ENCODE measurements around the gene KRTAP4-16. TPM values are rescaled to one million over a fixed set of nuclear protein-coding genes. Genes with fewer than 3 reads are reported as not detected.
"Not testable (repeated sequence)": the region's sequence is repeated elsewhere in the genome, so short reads cannot be mapped to it uniquely, and the experiment has no call there.

The KRTAP4-16 gene
- total RNA-seq, 2 experiments from 2014 or later = not detected

DNA sequence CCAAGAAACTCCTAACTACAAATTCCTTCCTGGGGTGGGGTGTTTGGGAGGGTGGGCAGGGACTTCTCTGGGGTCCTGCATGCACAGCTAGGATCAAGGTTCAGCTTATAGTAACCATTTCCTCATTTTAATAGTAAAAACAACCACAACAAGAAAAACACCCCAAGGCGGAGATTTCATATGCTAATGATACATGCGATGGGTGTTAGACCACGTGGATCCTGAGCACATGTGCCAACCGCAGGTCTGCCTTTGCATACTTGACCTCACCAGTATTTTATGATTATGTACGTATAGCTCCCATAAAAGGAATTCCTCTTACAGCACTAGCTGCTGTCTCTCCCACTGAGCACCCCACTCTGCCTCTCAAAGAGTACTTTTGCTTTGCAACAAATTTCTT lies 14.3 kb upstream of the KRTAP4-16 start:
- peaks cover 4% of the 10 kb centered on the region for H3K27me3 Mint-ChIP-seq
- POLR2A ChIA-PET = no interaction called here
- H3K27ac Mint-ChIP-seq = no peak overlapping the region

DNA sequence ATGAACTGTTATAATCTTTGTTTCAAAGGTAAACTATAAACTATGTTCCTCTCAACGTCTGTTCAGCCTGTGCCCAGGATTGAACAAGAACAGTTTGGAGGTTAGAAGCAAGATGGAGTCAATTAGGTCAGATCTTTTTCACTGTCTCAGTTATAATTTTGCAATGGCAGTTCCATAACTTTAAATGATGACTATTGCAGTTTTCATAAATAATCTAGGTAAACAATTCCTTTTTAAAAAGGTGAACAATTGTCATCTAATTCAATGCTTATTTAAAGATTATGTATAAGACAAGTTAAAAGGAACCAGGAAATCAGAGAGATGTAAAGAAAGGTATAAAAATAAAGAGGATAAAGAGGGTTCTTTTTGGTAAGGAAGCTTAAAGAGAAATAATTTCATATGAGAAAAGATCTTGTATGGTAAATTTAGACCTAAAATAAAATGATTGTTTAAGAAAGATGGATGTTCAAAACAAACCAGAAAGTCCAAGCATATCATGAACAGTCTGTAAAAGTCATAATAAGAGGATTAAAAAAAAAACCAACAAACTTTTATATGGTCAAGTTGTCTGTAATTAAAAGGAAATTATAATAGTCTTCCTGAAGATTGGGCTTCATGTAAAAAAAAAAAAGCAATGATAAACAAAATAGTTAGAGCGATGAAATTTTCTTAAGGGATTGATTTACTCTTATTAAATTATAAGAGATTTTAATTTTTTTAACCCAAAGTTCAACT lies 9.3 kb upstream of the KRTAP4-16 start:
- no peak overlapping the region for H3K27ac Mint-ChIP-seq
- H3K36me3 Mint-ChIP-seq = peaks cover 2% of the 10 kb centered on the region
- H3K4me1 Mint-ChIP-seq (ENCODE audit: low read depth) = peaks cover 2% of the 10 kb centered on the region
- POLR2A ChIA-PET = no interaction called here
- peaks cover 7% of the 10 kb centered on the region for H3K27me3 Mint-ChIP-seq
- intact Hi-C loops (cut with micrococcal nuclease) = no loop called here
- H3K9me3 Mint-ChIP-seq = peaks cover 8% of the 10 kb centered on the region
- CTCF ChIA-PET = no interaction called here
- H3K4me3 Mint-ChIP-seq = no peak overlapping the region
- DNase-seq = no peak

More for the DNA sequence above, 14.3 kb upstream of the KRTAP4-16 start:
- Mint-ChIP-seq H3K4me1 (ENCODE audit: low read depth) (peaks cover 12% of the 10 kb centered on the region), H3K4me3 (no peak overlapping the region), H3K9me3 (peaks cover 4% of the 10 kb centered on the region), H3K36me3 (peaks cover 2% of the 10 kb centered on the region)
- intact Hi-C loops (cut with micrococcal nuclease) = no loop called here
- CTCF ChIA-PET = no interaction called here
- DNase-seq = no peak

DNA sequence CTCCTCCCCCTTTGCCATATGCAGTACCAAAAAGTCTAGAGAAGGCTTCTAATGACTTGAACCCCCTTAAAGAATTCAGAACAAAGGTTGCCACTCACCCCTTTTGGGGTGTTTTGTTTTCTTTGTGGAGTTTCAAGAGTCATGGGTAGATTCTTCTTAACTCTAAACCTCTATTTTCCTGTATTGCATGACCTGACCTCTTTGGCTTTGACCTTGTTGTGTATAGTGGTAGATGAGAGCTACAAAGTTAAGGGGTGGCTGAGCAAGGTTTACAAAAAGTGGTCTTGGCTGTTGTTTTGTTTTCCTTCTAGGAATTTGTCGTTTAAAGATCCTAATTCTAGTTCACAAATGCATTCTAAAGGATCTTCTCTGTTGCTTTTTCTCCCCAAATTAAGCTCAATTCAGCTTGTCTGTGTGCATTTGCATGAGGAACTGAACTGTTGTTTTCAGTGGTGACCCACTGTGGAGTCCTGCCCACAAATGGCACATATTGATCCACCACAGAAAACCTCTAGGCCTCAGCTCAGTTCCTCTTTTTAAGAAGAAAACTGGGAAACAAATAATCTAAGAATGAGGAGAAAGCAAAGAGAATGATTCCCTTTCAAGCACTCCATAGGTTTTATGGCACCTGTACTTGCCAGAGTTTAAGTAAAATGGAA lies 6.8 kb upstream of the KRTAP4-16 start:
- H3K27ac Mint-ChIP-seq; H3K36me3 Mint-ChIP-seq; intact Hi-C loops (cut with micrococcal nuclease); H3K4me1 Mint-ChIP-seq (ENCODE audit: low read depth); DNase-seq; H3K4me3 Mint-ChIP-seq; H3K9me3 Mint-ChIP-seq; CTCF ChIA-PET; POLR2A ChIA-PET: not testable (repeated sequence)
- H3K27me3 Mint-ChIP-seq = peaks cover 14% of the 10 kb centered on the region

GRCh38 chr17:41107941-41108450 lies 6.0 kb upstream of the KRTAP4-16 start:
- Mint-ChIP-seq H3K27me3 (peaks cover 14% of the 10 kb centered on the region), H3K9me3 (peaks cover 6% of the 10 kb centered on the region), H3K27ac (no peak overlapping the region), H3K36me3 (no peaks in the 10 kb centered on the region), H3K4me1 (ENCODE audit: low read depth) (peaks cover 2% of the 10 kb centered on the region), H3K4me3 (no peak overlapping the region)
- CTCF ChIA-PET = no interaction called here
- POLR2A ChIA-PET = no interaction called here
- no peak for DNase-seq
- intact Hi-C loops (cut with micrococcal nuclease) = no loop called here

DNA sequence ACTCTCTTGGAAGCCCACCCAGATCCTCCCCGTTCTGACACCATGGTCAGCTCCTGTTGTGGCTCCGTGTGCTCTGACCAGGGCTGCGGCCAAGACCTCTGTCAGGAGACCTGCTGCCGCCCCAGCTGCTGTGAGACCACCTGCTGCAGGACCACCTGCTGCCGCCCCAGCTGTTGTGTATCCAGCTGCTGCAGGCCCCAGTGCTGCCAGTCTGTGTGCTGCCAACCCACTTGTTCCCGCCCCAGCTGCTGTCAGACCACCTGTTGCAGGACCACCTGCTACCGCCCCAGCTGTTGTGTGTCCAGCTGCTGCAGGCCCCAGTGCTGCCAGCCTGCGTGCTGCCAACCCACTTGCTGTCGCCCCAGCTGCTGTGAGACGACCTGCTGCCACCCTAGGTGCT lies 3.3 kb upstream of the KRTAP4-16 start, which contains the start of gene KRTAP4-9:
Gene KRTAP4-9 (plus strand): TSS at position 43 of the 400 bp plus-strand sequence. CDS start 0 bp downstream, at position 43.
- H3K36me3 Mint-ChIP-seq; intact Hi-C loops (cut with micrococcal nuclease); H3K27ac Mint-ChIP-seq; H3K4me1 Mint-ChIP-seq (ENCODE audit: low read depth); H3K9me3 Mint-ChIP-seq; POLR2A ChIA-PET; H3K4me3 Mint-ChIP-seq; CTCF ChIA-PET; DNase-seq: not testable (repeated sequence)
- H3K27me3 Mint-ChIP-seq = peaks cover 14% of the 10 kb centered on the region

GRCh38 chr17:41104386-41105038 lies 2.5 kb upstream of the KRTAP4-16 start:
- H3K4me3 Mint-ChIP-seq; DNase-seq; POLR2A ChIA-PET; H3K9me3 Mint-ChIP-seq; CTCF ChIA-PET; H3K27ac Mint-ChIP-seq; H3K36me3 Mint-ChIP-seq; intact Hi-C loops (cut with micrococcal nuclease); H3K4me1 Mint-ChIP-seq (ENCODE audit: low read depth): not testable (repeated sequence)
- H3K27me3 Mint-ChIP-seq = peaks cover 15% of the 10 kb centered on the region

DNA sequence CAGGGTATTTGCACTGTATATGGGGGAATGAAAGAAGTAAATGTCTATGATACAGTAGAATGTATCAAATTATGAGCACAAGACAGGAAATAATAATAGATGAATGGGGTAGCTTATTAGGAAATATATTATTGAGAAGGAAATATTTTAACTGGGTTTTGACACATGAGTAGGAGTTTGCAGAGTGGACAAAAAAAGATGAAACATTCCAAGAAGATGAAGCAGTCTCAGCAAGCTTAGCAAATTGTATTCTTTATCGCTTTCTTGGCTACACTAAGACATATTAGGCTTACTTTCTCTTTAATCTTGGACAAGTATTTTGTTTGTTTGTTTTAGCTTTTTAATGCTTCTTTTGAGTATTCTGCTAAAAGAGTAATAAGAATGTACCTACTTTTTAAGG lies 1.9 kb upstream of the KRTAP4-16 start:
- no peak for DNase-seq
- ChIA-PET CTCF (no interaction called here), POLR2A (no interaction called here)
- intact Hi-C loops (cut with micrococcal nuclease) = no loop called here
- H3K27me3 Mint-ChIP-seq = peaks cover 15% of the 10 kb centered on the region
- no peak overlapping the region for H3K27ac Mint-ChIP-seq
- peaks cover 6% of the 10 kb centered on the region for H3K4me1 Mint-ChIP-seq (ENCODE audit: low read depth)
- no peaks in the 10 kb centered on the region for H3K36me3 Mint-ChIP-seq
- H3K4me3 Mint-ChIP-seq = no peak overlapping the region
- H3K9me3 Mint-ChIP-seq = no peaks in the 10 kb centered on the region

DNA sequence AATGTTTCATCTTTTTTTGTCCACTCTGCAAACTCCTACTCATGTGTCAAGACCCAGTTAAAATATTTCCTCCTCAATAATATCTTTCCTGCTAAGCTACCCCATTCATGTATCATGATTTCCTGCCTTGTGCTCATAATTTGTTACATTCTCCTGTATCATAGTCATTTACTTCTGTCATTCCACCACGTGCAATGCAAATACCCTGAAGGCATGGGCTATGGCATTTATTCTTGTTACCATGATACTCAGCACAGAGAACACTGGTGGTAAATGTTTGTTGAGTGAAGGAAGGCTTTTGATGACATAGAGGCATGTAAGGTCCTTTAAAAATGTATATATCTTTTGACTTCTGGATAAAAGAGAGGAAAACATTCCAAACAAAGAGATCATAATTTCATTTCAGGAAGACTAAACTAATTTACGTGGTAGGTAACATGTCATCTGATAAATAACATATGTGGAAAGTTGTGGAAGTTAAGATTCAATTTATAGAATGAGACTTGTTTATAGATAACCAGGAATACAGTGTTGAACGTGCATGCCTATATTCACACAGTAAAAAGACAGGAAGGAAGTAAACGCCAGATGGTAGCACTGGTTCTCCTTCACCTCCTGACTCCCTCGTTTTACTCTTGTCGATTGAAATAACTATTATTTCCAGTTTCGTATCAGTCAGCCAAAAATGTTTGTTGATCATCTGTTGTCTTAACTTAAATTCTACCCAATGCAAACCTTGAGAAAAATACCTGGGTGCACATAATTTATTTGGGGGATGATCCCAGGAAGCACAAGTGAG lies 2.1 kb downstream of the KRTAP4-16 start:
- POLR2A ChIA-PET; CTCF ChIA-PET; intact Hi-C loops (cut with micrococcal nuclease); H3K4me1 Mint-ChIP-seq (ENCODE audit: low read depth); DNase-seq; H3K4me3 Mint-ChIP-seq; H3K36me3 Mint-ChIP-seq; H3K27ac Mint-ChIP-seq; H3K27me3 Mint-ChIP-seq; H3K9me3 Mint-ChIP-seq: not testable (repeated sequence)

- Mint-ChIP-seq H3K9me3 (no peaks in the 10 kb centered on the region), H3K27ac (no peak overlapping the region), H3K36me3 (no peaks in the 10 kb centered on the region), H3K4me3 (no peak overlapping the region), H3K27me3 (peaks cover 7% of the 10 kb centered on the region), H3K4me1 (ENCODE audit: low read depth) (peaks cover 4% of the 10 kb centered on the region)
- intact Hi-C loops (cut with micrococcal nuclease) = no loop called here
- no peak for DNase-seq
- CTCF ChIA-PET = interaction anchor here (0.6 kb wide), 1 partner anchor 224 kb away, joined by 3 read pairs; no protein-coding TSS in a partner anchor
- POLR2A ChIA-PET = no interaction called here
These were observed 3.5 kb downstream of the KRTAP4-16 start for GRCh38 chr17:41098481-41098880.

DNA sequence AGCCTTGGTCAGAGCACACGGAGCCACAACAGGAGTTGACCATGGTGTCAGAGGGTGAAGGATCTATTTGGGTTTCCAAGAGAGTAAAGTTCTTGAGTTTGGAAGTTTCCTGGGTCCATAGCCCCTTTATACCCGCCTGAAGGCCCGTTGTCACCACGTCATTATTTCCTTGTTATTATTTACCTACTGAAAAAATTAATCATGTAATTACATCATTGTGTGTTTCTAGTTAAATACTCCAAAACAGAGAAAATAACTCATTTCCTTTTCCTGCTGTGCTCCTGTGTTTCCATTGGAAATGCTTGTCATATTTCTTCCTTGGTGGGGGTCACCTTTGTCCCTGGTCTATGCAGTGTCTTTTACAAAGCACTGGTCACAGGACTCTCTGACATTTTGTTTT lies 4.0 kb downstream of the KRTAP4-16 start, which contains the start of gene KRTAP4-8:
Gene KRTAP4-8 (minus strand): TSS at position 101 of the 400 bp plus-strand sequence. CDS start 58 bp downstream, at position 43.
- intact Hi-C loops (cut with micrococcal nuclease) = no loop called here
- H3K4me1 Mint-ChIP-seq (ENCODE audit: low read depth) = peaks cover 4% of the 10 kb centered on the region

GRCh38 chr17:41096055-41096454 lies 6.0 kb downstream of the KRTAP4-16 start:
- no peak for DNase-seq
- H3K4me1 Mint-ChIP-seq (ENCODE audit: low read depth) = peaks cover 4% of the 10 kb centered on the region
- H3K27me3 Mint-ChIP-seq = peaks cover 7% of the 10 kb centered on the region
- ChIA-PET CTCF (no interaction called here), POLR2A (no interaction called here)
- no peaks in the 10 kb centered on the region for H3K36me3 Mint-ChIP-seq
- no peak overlapping the region for H3K4me3 Mint-ChIP-seq
- no peak overlapping the region for H3K27ac Mint-ChIP-seq
- H3K9me3 Mint-ChIP-seq = peaks cover 5% of the 10 kb centered on the region
- intact Hi-C loops (cut with micrococcal nuclease) = no loop called here

More for the DNA sequence above, 4.0 kb downstream of the KRTAP4-16 start, which contains the start of gene KRTAP4-8:
- no peak for DNase-seq
- ChIA-PET POLR2A (no interaction called here), CTCF (interaction anchor here (0.6 kb wide), 1 partner anchor 20 kb away, joined by 3 read pairs; the partner anchor contains the start of gene KRTAP4-11)
- Mint-ChIP-seq H3K27me3 (peaks cover 7% of the 10 kb centered on the region), H3K4me3 (no peak within 1 kb of the TSS), H3K9me3 (peaks cover 1% of the 10 kb centered on the region), H3K36me3 (no peaks in the 10 kb centered on the region), H3K27ac (no peak within 1 kb of the TSS)

Data from activated CD4-positive, alpha-beta memory T cell treated with anti-CD3 and anti-CD28 coated beads for 36 hours (primary cell).